ENCODE data around the gene HERPUD2. TPM values are rescaled to one million over a fixed set of nuclear protein-coding genes. Genes with fewer than 3 reads are reported as not detected.
"Not testable (repeated sequence)": the region's sequence is repeated elsewhere in the genome, so short reads cannot be mapped to it uniquely, and the experiment has no call there.

The HERPUD2 gene
- total RNA-seq, 1 donor from 2014 or later = 15.7 TPM

DNA sequence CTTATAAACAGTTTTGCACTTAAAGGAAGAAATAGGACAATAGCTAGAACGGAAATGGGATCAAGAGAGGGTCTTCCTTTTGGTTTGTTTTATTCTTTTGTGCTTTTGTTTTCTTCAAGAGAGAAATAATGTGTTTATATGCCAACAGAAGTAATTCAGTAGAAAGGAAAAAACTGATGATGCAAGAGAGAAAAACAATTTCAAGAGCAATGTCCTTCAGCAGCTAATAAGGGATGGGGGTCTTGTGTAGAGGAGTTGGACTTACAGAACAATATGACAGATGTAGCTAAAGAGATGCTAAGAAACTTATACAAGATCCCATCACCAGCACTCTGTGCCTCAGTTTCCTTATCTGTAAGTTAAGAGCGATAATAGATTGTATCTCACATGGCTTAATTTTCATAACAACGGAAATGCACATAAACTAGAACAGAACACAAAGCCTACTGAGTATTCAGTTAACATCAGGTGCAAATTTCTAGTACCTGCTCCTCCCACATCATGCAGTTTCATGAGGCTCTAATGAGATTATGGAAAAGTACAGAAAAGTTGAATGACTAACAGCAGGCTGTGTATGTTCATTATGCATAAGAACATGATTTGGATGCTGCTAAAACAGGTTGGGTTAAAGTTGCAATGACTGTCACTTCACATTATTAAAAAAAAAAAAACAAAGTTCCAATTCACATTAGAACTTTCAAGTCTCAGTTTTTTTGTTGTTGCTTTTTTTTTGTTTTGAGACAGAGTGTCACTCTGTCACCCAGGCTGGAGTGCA, 17.2 kb downstream of the HERPUD2 start:
- peak; percentile 54 for ATAC-seq

DNA sequence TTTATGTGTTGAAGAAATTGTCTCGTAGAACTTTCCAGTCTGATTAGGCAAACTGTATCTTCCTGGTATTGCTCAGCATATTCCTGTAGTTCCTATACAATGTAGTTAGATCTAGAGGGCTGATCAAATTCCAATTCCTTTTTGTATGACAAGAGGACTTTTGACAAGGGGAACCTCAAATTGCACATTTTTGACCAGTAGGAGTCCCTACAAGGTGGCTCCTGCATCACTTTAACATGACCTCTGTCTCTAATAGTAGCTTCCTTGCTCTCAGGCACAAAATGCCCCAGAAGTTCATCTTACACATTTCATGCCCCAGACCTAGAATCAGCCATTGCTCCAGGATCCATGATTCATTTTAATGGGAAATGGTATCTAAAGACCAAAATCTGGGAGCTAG, 18.7 kb downstream of the HERPUD2 start:
- no peak for ATAC-seq

DNA sequence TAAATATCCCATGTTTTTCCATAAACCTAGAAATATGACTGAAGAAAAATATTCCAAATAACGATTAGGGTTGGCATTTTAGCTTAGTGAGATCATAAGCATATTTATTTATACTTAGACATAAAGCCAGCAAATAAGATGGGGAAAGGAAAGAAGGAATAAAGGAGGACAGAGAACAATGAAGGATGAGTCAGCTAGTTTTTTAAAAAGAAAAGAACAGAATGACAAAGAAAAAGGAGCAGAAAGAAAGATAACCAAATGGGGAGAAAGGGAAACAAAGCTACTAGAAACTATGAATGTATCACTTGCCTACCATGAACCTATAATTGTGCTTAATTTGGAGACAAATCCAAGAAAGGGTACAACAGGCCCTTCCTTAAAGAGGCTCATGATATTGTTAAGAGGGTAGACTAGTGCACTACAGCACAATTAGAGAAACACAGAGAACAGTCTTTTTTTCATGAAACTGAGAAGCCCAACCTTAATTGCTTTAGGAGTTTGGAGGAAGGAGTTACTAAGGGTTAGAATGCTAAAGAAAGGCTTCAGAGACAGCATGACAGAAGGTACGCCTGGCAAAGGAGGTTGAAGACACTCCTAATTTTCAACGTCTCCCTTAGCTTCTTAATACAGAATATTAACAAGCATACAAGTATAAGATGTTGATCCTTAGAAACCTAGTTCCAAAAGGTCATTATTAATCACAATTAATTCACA, 23.9 kb downstream of the HERPUD2 start:
- no peak for ATAC-seq

DNA sequence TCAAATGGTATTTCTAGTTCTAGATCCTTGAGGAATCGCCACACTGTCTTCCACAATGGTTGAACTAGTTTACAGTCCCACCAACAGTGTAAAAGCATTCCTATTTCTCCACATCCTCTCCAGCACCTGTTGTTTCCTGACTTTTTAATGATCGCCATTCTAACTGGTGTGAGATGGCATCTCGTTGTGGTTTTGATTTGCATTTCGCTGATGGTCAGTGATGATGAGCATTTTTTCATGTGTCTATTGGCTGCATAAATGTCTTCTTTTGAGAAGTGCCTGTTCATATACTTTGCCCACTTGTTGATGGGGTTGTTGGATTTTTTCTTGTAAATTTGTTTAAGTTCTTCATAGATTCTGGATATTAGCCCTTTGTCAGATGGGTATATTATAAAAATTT, 34.5 kb downstream of the HERPUD2 start:
- not testable (repeated sequence) for ATAC-seq

DNA sequence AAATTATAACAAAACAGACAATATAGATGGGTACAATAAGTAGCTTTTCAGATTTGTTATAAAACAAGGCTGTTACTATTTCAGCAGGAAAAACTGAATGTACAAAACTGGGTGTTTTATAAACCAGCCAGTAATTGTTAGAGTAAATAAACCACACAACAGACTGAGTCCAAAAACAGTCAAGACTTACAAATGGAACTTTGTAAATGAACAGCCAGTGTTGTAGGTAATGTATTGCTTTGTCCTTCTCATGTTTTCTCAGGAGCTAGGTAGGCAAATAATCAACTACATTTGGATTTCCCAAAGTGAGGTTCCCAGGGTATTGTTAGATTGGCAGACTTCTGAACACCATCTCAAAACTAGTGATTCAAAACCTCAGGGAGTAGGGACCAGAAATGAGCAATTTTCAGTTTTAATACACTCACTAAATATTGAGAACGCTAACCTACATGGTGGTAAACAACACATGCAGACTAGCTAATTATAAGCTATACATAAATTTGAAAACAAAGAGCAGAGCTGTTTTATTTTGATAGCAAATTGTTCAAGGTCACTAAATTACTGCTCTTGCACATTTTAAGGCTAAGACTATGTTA, 36.2 kb downstream of the HERPUD2 start:
- ATAC-seq = no peak

DNA sequence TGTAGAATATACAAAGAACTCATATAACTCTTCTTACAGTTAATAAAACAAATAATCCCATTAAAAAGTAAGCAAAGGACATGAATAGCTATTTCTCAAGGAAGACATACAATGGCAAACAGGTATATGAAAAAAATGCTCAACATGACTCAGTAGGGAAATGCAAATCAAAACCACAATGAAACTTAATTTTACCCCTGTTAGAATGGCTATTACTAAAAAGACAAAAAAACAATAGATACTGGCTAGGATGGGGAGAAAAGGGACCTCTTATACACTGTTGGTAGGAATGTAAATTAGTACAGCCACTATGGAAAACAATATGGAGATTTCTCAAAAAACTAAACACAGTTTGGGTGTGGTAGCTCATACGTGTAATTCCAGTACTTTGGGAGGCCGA, 37.8 kb downstream of the HERPUD2 start:
- no peak for ATAC-seq

DNA sequence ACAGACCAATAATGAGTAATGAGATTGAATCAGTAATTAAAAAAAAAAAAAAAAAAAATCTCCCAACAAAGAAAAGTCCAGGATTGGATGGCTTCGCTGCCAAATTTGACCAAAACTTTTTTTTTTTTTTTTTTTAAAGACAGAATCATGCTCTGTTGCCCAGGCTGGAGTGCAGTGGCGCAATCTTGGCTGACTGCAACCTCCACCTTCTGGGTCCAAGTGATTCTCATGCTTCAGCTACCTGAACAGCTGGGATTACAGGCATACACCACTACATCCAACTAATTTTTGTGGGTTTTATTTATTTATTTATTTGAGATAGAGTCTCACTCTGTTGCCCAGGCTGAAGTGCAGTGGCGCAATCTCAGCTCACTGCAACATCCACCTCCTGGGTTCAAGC, 40.4 kb downstream of the HERPUD2 start:
- ATAC-seq = not testable (repeated sequence)

DNA sequence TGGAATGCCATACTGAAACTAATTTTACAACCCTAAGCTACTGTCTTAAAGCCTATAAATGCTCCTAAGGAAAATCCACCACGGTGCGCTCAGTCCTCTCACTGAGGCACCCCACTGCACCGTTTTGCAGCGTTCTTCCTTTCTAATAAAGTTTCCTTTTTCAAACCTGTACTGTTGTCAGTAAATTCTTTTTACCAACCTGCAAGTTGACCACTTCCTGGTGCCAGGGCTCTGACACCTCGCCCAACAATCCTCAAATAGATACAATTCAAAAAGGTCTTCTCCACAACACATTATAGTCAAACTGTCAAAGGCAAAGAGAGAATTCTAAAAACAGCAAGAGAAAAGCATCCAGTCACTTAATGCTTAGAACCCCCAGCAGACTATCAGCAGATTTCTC, 42.8 kb downstream of the HERPUD2 start:
- no peak for ATAC-seq

DNA sequence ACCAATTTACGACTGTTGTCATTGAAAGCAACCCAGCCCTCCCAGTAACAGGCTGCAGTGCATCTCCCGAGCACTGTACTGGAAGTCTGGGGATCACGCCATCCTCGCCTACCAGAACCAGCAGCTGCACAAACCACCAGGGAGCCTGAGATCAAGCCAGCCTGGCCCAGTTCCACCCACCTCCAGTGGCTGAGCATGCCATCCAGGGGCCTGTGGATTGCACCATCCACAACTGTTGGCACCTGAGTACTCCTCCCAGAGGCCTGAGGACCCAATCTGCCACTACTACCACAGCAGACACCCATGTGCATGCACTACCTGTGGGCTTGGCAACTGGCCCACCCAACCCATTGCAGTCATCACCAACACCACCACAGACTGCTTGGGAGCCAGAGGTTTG, 44.2 kb downstream of the HERPUD2 start:
- ATAC-seq = no peak

DNA sequence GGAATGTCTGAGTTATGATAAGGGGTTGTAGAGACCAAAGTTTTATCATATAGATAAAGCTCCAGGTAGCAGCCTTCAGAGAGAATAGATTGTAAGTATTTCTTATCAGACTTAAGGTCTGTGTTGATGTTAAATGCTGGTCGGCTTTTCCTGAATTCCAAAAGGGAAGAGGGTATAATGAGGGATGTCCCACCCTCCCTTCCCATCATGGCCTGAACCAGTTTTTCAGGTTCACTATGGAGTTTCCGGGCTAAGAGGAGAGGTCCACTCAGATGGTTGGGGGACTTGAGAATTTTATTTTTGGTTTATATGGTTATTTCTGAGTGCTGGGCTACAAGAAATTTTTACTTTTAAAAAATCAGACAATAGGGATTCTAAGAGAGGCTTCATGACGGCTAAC, 45.2 kb downstream of the HERPUD2 start:
- ATAC-seq = no peak

DNA sequence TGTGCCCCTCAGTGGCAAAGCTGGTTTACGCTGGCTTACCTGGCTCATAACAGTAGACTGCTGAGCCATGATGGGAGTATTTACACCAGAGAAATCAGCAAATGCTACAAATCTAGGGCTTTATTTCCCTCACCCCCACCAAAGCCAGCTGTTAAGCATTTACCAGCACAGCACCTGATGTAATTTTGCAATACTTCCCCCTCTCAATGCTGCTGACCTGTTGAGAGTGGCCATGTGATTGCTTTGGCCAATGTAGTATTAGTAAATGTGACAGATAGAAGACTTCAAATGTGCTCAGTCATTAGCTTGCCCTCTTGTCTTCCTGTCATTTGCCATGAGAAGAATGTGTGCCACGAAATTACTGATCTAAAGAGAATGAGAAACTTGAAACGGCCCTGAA, 46.6 kb downstream of the HERPUD2 start:
- ATAC-seq = no peak

DNA sequence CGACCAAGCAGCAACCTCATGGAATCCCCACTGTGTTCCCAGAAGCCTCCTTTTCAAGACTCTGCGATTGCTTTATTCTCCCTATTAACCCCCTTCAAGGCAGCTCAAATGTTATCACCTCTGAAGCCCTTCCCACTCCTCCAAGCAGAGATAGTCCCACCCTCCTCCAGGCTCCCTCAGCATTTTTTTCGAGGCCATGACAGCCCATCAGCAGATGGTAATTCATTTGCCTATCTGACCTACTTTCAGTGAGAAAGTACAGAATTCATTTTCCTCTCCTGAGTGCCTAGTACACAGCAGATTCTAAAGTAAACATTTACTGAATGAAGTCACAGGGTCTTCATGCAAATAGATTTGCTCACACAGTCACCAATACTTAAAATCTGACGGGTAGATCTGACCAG, 47.8 kb downstream of the HERPUD2 start:
- ATAC-seq = no peak

DNA sequence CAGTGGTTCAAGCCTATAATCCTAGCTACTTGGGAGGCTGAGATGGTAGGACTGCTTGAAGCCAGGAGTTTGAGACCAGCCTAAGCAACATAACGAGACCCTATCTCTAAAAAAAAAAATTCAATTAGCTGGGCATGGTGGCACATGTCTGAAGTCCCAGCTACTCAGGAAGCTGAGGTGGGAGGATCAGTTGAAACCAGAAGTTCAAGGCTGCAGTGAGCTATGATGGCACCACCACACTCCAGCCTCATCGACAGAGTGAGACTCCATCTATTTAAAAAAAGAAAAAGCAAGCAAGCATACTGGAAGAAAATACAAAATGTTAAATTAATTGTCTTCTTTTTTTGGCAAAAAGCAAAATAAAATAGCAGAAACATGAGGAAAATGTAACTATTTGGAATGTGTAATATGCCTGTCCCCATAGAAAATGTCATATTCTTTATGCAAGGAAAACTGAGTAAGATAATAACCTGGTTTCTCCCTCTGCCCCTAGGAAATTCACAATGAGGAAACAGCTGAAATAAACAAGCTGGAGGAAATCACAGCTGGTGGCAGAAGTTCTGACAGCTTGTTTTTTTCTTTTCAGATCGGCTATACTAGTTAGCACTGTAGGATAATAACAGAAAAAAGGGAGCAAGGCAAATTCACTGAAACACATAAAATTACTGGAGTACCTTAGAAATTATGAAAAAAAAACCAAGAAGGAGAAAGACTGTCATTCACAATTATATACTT, 48.5 kb downstream of the HERPUD2 start:
- ATAC-seq = no peak

DNA sequence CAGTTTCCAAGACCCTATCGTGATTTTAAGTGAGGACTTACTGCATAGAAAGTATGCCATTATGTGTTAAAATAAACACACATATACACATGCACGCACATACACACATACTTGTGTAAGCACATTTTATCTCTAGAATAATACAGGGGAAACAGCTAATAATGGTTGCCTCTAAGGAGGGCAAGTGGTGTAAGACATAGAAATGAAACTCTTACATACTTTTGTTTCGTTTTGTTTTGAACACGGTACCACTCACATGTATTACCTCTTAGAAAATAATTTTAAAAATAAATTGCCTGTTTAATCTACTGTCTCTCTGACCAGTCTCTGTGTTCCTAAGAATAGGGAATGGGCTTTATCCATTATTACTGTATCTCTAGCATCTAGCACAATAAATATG, 49.2 kb downstream of the HERPUD2 start:
- no peak for ATAC-seq

DNA sequence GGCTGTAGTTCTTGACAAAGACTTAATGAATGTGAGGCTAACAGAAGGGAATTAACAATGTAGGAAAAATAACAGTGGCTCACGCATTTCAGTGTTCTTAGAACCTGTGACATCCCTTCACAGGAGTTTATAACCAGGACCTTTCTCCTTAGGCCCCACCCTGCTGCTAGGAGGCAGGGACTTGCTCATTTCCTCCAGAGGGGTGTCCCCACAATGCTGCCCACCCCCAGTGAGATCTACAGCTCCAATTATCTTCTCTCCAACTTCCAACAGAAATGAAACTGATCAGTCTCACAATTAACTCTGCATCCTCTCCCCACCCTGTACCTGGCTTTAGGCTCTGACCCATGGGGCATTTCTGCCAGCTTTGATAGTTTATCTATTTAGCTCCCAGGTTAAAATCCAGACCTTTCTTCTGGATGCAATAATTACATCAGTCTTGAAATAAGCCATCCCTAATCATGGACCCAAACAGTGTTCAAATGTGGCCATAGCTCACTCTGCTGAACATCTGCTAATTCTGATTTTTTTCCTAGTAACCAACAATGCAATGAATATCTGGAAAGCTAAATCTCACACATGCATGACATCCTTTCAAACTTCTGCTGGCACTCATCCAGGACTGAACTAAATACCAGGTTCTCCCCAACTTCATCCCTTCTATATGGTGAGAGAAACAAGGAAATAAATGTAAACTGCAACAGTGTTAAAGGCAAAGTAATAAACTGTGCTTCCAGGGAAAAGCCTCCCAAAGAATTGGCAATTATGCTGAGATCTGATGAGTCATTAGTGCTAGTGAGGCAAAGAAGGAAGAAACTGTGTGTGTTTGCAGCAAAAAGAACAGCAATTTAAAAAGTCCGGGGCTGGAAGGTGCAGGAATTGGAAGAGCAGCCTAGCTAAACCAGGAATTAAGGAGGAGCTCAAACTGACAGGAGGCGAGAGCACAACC, 64.6 kb downstream of the HERPUD2 start:
- no peak for ATAC-seq

DNA sequence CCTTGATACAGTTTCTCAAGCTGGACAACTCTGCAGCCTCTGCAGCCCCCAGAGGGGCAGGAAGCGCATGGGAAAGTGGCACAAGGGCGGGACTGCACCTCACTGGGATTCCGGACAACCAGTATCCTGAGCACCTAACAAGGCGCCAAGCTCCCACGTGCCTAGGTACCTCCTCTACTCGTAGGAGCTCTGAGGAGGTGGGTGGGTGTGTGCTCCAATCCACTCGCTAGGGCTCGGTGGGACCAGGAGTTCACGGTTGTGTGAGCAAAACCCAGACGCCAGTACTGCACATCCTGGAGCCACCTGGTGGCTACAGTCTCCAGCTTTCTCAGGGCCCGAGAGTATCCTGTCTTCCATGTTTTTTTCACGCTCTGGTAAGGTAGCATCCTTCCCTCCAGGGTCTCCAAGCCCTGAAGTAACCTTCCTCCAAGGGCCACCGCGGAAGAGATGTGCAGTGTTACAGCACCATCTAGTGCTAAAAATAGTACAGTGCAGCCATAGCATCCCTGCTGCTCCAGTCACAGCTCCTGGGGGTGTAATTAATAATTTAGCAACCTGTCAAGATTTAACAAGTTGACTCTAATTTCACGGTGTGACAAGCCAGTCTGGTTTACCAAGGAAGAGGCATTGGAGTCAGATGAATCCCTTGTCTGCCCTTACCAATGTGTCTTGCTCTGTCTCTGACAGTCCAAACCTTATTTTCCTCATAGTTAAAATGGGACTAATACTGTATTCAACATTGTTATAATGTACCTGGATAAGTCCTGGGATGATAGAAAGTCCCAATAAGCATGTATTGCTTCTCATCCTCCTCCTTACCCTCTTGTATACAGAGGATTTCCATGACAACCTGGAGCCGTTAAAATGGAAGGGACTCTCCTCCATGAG, 70.4 kb downstream of the HERPUD2 start:
- peak; percentile 79 for ATAC-seq

DNA sequence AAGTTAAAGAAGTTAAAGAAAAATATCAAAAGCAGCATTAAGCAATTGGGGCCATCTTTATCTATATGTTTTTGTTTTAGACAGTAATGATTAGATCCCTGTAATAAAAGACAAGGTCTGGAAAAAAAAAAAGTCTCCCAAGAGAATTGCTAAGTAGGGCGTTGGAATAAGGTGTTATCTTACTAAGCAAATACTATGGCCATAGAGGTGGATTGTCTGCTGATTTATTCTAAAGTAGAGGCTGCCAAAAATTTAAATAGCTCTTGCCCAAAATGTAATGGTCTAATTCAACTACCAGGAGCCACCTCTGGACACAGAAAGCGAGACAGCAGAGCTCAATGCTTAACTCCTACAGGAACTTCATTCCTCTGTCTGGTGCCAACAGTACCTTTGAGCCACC, 71.6 kb downstream of the HERPUD2 start:
- ATAC-seq = no peak

DNA sequence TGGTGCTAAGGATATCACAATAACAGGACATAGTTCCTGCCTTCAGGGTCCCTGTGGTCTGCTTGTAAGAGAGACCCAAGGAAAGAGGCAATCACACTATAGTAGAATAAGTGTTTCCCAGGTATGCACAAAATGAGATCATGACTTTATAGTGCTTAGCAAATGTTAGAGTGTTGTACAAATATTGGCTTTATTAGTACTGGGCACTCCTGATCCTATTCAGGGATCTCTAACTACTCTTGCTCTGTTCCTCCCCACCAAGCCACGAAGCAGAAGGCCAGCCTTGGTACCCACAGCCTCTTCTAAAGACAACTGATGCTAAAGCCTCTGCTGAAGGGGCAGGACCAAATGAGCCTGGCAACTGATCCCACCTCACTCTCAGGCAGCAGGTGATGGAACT, 75.1 kb downstream of the HERPUD2 start:
- ATAC-seq = no peak

DNA sequence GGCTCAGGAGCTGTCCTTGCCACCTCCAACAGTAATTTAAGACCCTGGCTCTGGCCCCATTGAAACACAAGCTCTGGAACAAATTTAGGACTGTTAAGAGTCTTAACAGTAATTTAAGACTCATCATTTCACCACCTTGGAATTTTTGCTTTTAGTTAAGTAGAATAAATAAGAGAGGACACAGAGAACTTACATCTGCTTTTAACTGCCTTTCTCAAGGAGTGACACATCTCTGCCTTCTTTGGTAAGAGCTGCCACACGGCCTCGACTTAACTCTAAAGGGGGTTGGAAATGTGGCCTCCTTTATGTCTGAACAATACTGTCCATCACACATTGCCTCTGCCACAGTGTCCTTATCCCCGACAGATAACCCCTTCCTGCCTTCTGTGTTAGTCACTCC, 77.9 kb downstream of the HERPUD2 start:
- no peak for ATAC-seq

DNA sequence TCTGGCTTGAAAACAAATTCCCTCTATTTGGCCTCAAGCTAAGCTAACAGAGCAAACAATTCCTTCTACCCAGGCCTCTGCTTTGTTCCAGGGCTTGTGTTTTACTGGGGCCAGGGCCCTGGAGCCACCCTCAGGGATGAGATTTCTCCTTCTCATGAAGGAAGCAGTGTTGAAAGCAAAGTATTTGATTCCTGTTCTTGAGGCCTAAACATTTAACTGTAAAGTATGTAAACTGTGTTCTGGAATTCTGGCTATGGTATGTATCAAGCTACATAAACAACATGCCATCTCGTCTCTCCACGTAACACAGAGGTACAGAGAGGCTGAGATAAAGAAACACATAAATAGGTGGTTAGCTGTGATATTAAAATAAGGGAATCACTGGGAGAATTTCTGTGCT, 81.8 kb downstream of the HERPUD2 start:
- ATAC-seq = no peak

DNA sequence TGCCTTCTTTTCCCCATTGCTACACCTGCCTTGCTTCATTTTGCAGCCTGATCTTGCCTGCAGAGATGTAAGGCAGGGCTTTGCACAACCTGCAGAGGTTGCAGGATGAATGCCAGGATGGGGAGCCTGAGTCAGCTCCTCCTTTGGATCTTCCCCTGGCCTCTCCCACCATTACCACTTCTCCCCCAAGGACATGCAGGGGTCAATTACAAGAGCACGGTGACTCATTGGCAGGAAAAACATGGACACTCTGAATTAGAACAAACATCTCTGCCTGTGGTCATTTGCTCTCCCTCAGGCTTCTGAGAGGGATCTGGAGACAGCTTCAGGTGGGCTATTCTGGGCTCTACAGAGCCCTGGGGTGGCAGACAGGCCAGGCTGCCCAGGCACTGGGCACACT, 89.2 kb downstream of the HERPUD2 start:
- ATAC-seq = no peak
